SK-N-SH (cell line): ENCODE data around the gene APOBR. TPM values are rescaled to one million over a fixed set of nuclear protein-coding genes. Genes with fewer than 3 reads are reported as not detected.
A peak's percentile ranks its signal among the peaks of the same experiment; 100 is the strongest.

Source experiments
- CTCF ChIA-PET: fragments of 300-600, 350-600 bp; formaldehyde crosslinking; extraction: SDS; loops from one replicate; lab custom pipeline; 2021; lab: Yijun Ruan, JAX
- POLR2A ChIA-PET: fragments of 350-600 bp; sonication (Branson Sonifier 250); formaldehyde crosslinking; extraction: SDS; loops from one replicate; lab custom pipeline; 2020; ENCODE audit warnings: antibody characterized with exemption, inconsistent platforms; lab: Yijun Ruan, JAX
- DNase-seq: peaks from one replicate; pipeline ENCODE4 v3.0.0; 2012
- H2AFZ ChIP-seq: fragments of 200-600 bp; sonication (generic); 2 replicates; pipeline ENCODE4 v1.8.1; 2016; ENCODE audit warnings: antibody characterized with exemption, mild to moderate bottlenecking, low read depth
- H3F3A ChIP-seq: fragments of 200-600 bp; sonication (generic); replicated peaks from 2 replicates; pipeline ENCODE3; 2016; ENCODE audit warnings: antibody characterized with exemption, mild to moderate bottlenecking; ENCODE audit not compliant: insufficient read depth
- H3K27ac ChIP-seq, 2 experiments: fragments of 200-500 bp in 1 of 2; fragments of 200-600 bp in 1 of 2; sonication (Bioruptor generic) in 1 of 2; sonication (generic), shearing (Covaris generic) in 1 of 2; 2 replicates each; pipeline versions ENCODE4 v1.5.1 to v1.6.1; 2014 to 2016; ENCODE audit warnings: low read depth in 2 of 2, inconsistent platforms in 1 of 2, low read length in 1 of 2, mild to moderate bottlenecking in 1 of 2, mixed read lengths in 1 of 2
- H3K27me3 ChIP-seq: fragments of 200-600 bp; sonication (generic), shearing (Covaris generic); 2 replicates; pipeline ENCODE4 v1.6.1; 2016; ENCODE audit warnings: mixed run types; ENCODE audit not compliant: insufficient read depth
- H3K36me3 ChIP-seq, 2 experiments: fragments of 200-500 bp in 1 of 2; fragments of 200-600 bp in 1 of 2; sonication (Bioruptor generic) in 1 of 2; sonication (generic) in 1 of 2; replicated peaks in 1 of 2; 2 replicates each; pipeline versions ENCODE3 to v1.5.1; 2014 to 2016; ENCODE audit warnings: low read length in 1 of 2, mild to moderate bottlenecking in 1 of 2; ENCODE audit not compliant: insufficient read depth in 2 of 2, control insufficient read depth in 1 of 2
- H3K4me1 ChIP-seq, 2 experiments: fragments of 200-500 bp in 1 of 2; fragments of 200-600 bp in 1 of 2; sonication (Bioruptor generic) in 1 of 2; sonication (generic), shearing (Covaris generic) in 1 of 2; 2 replicates each; pipeline versions ENCODE4 v1.5.1 to v1.6.1; 2014 to 2016; ENCODE audit warnings: low read depth in 1 of 2, low read length in 1 of 2, mixed run types in 1 of 2; ENCODE audit not compliant: insufficient read depth in 2 of 2, control insufficient read depth in 1 of 2
- H3K4me2 ChIP-seq: fragments of 200-600 bp; sonication (generic), shearing (Covaris generic); 2 replicates; pipeline ENCODE4 v1.6.1; 2017; ENCODE audit warnings: mixed run types
- H3K4me3 ChIP-seq, 2 experiments: fragments of 200-500 bp in 1 of 2; fragments of 200-600 bp in 1 of 2; sonication (Bioruptor generic) in 1 of 2; sonication (generic), shearing (Covaris generic) in 1 of 2; 2 replicates each; pipeline versions ENCODE4 v1.5.1 to v1.8.1; 2014 to 2016; ENCODE audit warnings: low read depth in 2 of 2, inconsistent platforms in 1 of 2, low read length in 1 of 2, mild to moderate bottlenecking in 1 of 2, mixed read lengths in 1 of 2, moderate library complexity in 1 of 2
- H3K79me2 ChIP-seq: fragments of 200-600 bp; sonication (generic); 2 replicates; pipeline ENCODE4 v1.8.1; 2017; ENCODE audit warnings: mild to moderate bottlenecking; ENCODE audit not compliant: insufficient read depth
- H3K9ac ChIP-seq: fragments of 200-600 bp; sonication (generic); 2 replicates; pipeline ENCODE4 v1.6.1; 2017; ENCODE audit warnings: mixed run types
- H3K9me2 ChIP-seq: fragments of 200-600 bp; sonication (generic); 2 replicates; pipeline ENCODE4 v1.6.1; 2017; ENCODE audit warnings: mixed run types
- H3K9me3 ChIP-seq: fragments of 200-600 bp; sonication (generic); 2 replicates; pipeline ENCODE4 v1.6.1; 2017; ENCODE audit warnings: mixed run types, mild to moderate bottlenecking, moderate library complexity
- H4K20me1 ChIP-seq: fragments of 200-600 bp; sonication (generic); 2 replicates; pipeline ENCODE4 v1.6.1; 2017; ENCODE audit warnings: mild to moderate bottlenecking, mixed run types; ENCODE audit not compliant: insufficient read depth
- CHD2 ChIP-seq: fragments of 150-350 bp; IDR thresholded peaks from 2 replicates; pipeline ENCODE4 v1.6.1; 2018; ENCODE audit warnings: low read length; ENCODE audit not compliant: partially characterized antibody
- ELF1 ChIP-seq: IDR thresholded peaks from 2 replicates; pipeline ENCODE4 v1.4.0; 2012
- FOSL2 ChIP-seq: IDR thresholded peaks from 2 replicates; pipeline ENCODE4 v1.4.0; 2012; ENCODE audit warnings: low read depth, mild to moderate bottlenecking, moderate library complexity, borderline replicate concordance
- FOXJ3 ChIP-seq: sonication (generic); formaldehyde crosslinking; IDR thresholded peaks from 2 replicates; pipeline ENCODE4 v1.5.1; 2020; ENCODE audit warnings: mild to moderate bottlenecking, missing genetic modification reagents
- GABPA ChIP-seq: IDR thresholded peaks from 2 replicates; pipeline ENCODE4 v1.4.0; 2012; ENCODE audit warnings: low read depth, mild to moderate bottlenecking
- GATA2 ChIP-seq: sonication (generic); formaldehyde crosslinking; IDR thresholded peaks from 2 replicates; pipeline ENCODE4 v1.5.0; 2020; ENCODE audit warnings: mild to moderate bottlenecking, missing genetic modification reagents
- JUND ChIP-seq: IDR thresholded peaks from 2 replicates; pipeline ENCODE4 v1.4.0; 2012
- MEF2A ChIP-seq: IDR thresholded peaks from 2 replicates; pipeline ENCODE4 v1.4.0; 2012; ENCODE audit warnings: low read depth, borderline replicate concordance
- NFIC ChIP-seq: IDR thresholded peaks from 2 replicates; pipeline ENCODE4 v1.4.0; 2012; ENCODE audit warnings: borderline replicate concordance
- NRF1 ChIP-seq: IDR thresholded peaks from 2 replicates; pipeline ENCODE4 v1.6.1; 2012; ENCODE audit warnings: low read depth, mild to moderate bottlenecking, low read length
- RAD21 ChIP-seq: IDR thresholded peaks from 2 replicates; pipeline ENCODE4 v1.6.1; 2012; ENCODE audit warnings: mild to moderate bottlenecking, low read length
- RFX5 ChIP-seq: IDR thresholded peaks from 2 replicates; pipeline ENCODE4 v1.6.1; 2012; ENCODE audit warnings: mild to moderate bottlenecking, improper control_type of control experiment, low read length
- TAF1 ChIP-seq: IDR thresholded peaks from 2 replicates; pipeline ENCODE4 v1.6.1; 2012; ENCODE audit warnings: low read depth, mild to moderate bottlenecking, low read length, moderate library complexity, borderline replicate concordance
- TCF12 ChIP-seq: IDR thresholded peaks from 2 replicates; pipeline ENCODE4 v1.4.0; 2012
- YY1 ChIP-seq: IDR thresholded peaks from 2 replicates; pipeline ENCODE4 v1.4.0; 2012; ENCODE audit warnings: low read depth, mild to moderate bottlenecking
- WGBS: methylation state at CpG from one replicate; pipeline ENCODE4 v1.1.6; 2017; ENCODE audit warnings: low lambda C conversion rate; 5-methylcytosine and 5-hydroxymethylcytosine counted together
- polyA plus RNA-seq, 3 experiments: library from polyadenylated mRNA; depleted of rRNA; stranded (reverse); fragments of >200 nt; gene quantifications; 2 replicates each; pipeline ENCODE4 v1.2.3, GENCODE V29; 2012
- TF ChIP-seq, protein P1 (sequence below): fragments of 150-350 bp; IDR thresholded peaks from 2 replicates; pipeline ENCODE4 v1.6.1; 2017; ENCODE audit warnings: antibody characterized with exemption, low read length, low read depth, borderline replicate concordance
- TF ChIP-seq, protein P2 (sequence below): IDR thresholded peaks from 2 replicates; pipeline ENCODE4 v1.4.0; 2012; ENCODE audit warnings: low read depth, borderline replicate concordance
- TF ChIP-seq, protein P3 (sequence below): IDR thresholded peaks from 2 replicates; pipeline ENCODE4 v1.4.0; 2012; ENCODE audit warnings: low read depth, borderline replicate concordance
- TF ChIP-seq, protein P4 (sequence below): fragments of 200-600 bp; sonication (generic); IDR thresholded peaks from 2 replicates; pipeline ENCODE4 v1.6.1; 2017; ENCODE audit warnings: antibody characterized with exemption, mild to moderate bottlenecking, moderate library complexity

APOBR gene
- polyA plus RNA-seq, 1 of the 3 experiments (the other 2 are of a cell fraction) = not detected

DNA sequence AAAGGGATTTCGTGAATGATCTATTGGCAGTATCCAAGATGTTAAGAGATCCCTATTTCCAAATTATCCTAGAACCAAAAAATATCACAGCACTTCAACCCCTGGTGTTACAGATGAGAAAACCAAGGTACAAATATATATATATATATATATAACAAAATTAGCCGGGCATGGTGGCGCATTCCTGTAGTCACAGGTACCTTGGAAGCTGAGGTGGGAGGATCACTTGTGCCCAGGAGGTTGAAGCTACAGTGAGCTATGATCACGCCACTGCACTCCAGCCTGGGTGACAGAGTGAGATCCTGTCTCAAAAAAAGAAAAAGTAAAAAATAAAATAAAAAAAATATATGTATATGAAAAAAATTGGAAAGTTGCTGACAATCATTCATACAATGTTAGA, 1.9 kb upstream of the APOBR start:
- no peaks in the 10 kb centered on the region for H3K9me3 ChIP-seq
- no peaks in the 10 kb centered on the region for H3K9me2 ChIP-seq
- no peaks in the 10 kb centered on the region for H4K20me1 ChIP-seq
- H3F3A ChIP-seq = no peaks in the 10 kb centered on the region
- no peak overlapping the region; a peak in 1 of 4 replicates for H3K4me3 ChIP-seq
- POLR2A ChIA-PET = interaction anchor here (1.0 to 1.4 kb wide), 4 partner anchors 10 to 124 kb away, joined by 3 to 5 read pairs (median 4); no protein-coding TSS in a partner anchor
- H3K27me3 ChIP-seq = no peaks in the 10 kb centered on the region
- H3K4me2 ChIP-seq = 0 out of 2 replicates have a peak overlapping the region, but pooled peaks have one; percentile 97
- TF ChIP-seq FOSL2 (no peak), CHD2 (no peak), RFX5 (no peak)
- H3K36me3 ChIP-seq = no peaks in the 10 kb centered on the region
- WGBS = 61% methylated on average over 4 of the region's 4 CpGs
- no peak for DNase-seq
- H2AFZ ChIP-seq = peak overlapping the region; percentile 100
- H3K79me2 ChIP-seq = peaks cover 7% of the 10 kb centered on the region; the same call in 1 of the 2 replicates
- peak overlapping the region; percentile 95 to 97 for H3K27ac ChIP-seq
- peak overlapping the region; percentile 97 for H3K9ac ChIP-seq
- H3K4me1 ChIP-seq = no peaks in the 10 kb centered on the region; a peak in 1 of 4 replicates
- CTCF ChIA-PET = interaction anchor here (0.9 to 1.2 kb wide), 3 partner anchors 17 to 371 kb away, joined by 3 to 5 read pairs (median 3); no protein-coding TSS in a partner anchor

DNA sequence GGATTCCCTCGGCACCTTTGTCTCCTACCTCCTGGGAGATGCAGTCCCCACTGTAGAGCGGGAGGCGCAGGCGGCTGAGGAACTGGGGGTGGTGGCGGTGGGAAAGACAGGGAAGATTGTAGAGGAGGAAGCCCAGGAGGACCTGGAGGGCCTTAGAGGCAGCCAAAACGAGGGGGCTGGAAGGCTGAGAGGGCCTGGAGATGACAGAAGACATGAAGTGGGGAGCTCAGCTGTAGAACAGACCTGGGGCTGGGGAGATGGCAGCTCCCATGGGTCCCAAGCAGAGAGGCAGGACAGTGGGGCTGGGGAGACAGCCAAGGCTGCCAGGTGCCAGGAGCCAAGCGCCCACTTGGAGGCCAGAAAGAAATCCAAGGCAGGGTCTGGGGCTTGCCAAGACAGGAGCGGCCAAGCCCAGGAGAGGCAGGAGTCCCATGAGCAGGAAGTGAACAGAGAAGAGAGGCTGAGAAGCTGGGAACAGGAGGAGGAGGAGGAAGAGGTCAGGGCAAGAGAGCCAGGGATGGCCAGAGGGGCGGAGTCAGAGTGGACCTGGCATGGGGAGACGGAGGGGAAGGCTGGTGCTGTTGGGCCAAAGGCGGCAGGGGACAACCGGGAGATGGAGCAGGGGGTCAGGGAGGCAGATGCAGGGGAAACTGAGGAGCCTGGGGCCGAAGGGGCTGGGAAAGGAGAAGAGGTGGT, 803 bp downstream of the APOBR start:
- Histone ChIP-seq H4K20me1 (no peaks in the 10 kb centered on the region), H3K36me3 (no peaks in the 10 kb centered on the region), H3F3A (no peaks in the 10 kb centered on the region), H3K4me1 (no peaks in the 10 kb centered on the region; a peak in 1 of 4 replicates), H3K4me2 (no peak overlapping the region), H3K4me3 (no peak overlapping the region), H2AFZ (0 out of 2 replicates have a peak overlapping the region, but pooled peaks have one; percentile 29), H3K9me3 (no peaks in the 10 kb centered on the region), H3K27me3 (no peaks in the 10 kb centered on the region), H3K27ac (no peak overlapping the region), H3K79me2 (peaks cover 7% of the 10 kb centered on the region; the same call in 1 of the 2 replicates), H3K9ac (no peak overlapping the region), H3K9me2 (no peaks in the 10 kb centered on the region)
- WGBS = 77% methylated on average over 13 of the region's 13 CpGs
- DNase-seq = no peak
- ChIA-PET CTCF (no interaction called here), POLR2A (no interaction called here)
- TF ChIP-seq, protein P1, sequence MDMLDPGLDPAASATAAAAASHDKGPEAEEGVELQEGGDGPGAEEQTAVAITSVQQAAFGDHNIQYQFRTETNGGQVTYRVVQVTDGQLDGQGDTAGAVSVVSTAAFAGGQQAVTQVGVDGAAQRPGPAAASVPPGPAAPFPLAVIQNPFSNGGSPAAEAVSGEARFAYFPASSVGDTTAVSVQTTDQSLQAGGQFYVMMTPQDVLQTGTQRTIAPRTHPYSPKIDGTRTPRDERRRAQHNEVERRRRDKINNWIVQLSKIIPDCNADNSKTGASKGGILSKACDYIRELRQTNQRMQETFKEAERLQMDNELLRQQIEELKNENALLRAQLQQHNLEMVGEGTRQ = no peak
- TF ChIP-seq, protein P2, sequence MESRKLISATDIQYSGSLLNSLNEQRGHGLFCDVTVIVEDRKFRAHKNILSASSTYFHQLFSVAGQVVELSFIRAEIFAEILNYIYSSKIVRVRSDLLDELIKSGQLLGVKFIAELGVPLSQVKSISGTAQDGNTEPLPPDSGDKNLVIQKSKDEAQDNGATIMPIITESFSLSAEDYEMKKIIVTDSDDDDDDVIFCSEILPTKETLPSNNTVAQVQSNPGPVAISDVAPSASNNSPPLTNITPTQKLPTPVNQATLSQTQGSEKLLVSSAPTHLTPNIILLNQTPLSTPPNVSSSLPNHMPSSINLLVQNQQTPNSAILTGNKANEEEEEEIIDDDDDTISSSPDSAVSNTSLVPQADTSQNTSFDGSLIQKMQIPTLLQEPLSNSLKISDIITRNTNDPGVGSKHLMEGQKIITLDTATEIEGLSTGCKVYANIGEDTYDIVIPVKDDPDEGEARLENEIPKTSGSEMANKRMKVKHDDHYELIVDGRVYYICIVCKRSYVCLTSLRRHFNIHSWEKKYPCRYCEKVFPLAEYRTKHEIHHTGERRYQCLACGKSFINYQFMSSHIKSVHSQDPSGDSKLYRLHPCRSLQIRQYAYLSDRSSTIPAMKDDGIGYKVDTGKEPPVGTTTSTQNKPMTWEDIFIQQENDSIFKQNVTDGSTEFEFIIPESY = no peak
- no peak for TF ChIP-seq FOSL2
- TF ChIP-seq, protein P3, sequence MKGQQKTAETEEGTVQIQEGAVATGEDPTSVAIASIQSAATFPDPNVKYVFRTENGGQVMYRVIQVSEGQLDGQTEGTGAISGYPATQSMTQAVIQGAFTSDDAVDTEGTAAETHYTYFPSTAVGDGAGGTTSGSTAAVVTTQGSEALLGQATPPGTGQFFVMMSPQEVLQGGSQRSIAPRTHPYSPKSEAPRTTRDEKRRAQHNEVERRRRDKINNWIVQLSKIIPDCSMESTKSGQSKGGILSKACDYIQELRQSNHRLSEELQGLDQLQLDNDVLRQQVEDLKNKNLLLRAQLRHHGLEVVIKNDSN = no peak
- no peak for TF ChIP-seq MEF2A
- no peak for TF ChIP-seq FOXJ3 (CRISPR knock-in tag)
- no peak for TF ChIP-seq YY1
- TF ChIP-seq ELF1 = no peak
- no peak for TF ChIP-seq JUND
- no peak for TF ChIP-seq GABPA
- TF ChIP-seq GATA2 (CRISPR knock-in tag) = no peak
- no peak for TF ChIP-seq NRF1
- TF ChIP-seq, protein P4, sequence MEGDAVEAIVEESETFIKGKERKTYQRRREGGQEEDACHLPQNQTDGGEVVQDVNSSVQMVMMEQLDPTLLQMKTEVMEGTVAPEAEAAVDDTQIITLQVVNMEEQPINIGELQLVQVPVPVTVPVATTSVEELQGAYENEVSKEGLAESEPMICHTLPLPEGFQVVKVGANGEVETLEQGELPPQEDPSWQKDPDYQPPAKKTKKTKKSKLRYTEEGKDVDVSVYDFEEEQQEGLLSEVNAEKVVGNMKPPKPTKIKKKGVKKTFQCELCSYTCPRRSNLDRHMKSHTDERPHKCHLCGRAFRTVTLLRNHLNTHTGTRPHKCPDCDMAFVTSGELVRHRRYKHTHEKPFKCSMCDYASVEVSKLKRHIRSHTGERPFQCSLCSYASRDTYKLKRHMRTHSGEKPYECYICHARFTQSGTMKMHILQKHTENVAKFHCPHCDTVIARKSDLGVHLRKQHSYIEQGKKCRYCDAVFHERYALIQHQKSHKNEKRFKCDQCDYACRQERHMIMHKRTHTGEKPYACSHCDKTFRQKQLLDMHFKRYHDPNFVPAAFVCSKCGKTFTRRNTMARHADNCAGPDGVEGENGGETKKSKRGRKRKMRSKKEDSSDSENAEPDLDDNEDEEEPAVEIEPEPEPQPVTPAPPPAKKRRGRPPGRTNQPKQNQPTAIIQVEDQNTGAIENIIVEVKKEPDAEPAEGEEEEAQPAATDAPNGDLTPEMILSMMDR = no peak
- no peak for TF ChIP-seq TAF1
- TF ChIP-seq NFIC = no peak
- TF ChIP-seq RAD21 = no peak
- TF ChIP-seq TCF12 = no peak
